HepG2 (cell line): ENCODE measurements around the gene GPATCH4. TPM values are rescaled to one million over a fixed set of nuclear protein-coding genes. Genes with fewer than 3 reads are reported as not detected.

Experiments
- ATF1 ChIP-seq: IDR thresholded peaks from 2 replicates; pipeline ENCODE4 v1.6.1; 2016; ENCODE audit warnings: mild to moderate bottlenecking, control low read depth
- GTF3A ChIP-seq: sonication (generic); formaldehyde crosslinking; conservative IDR thresholded peaks from 2 replicates; pipeline ENCODE4 v1.4.0; 2020; ENCODE audit warnings: mild to moderate bottlenecking, missing genetic modification reagents
- LCORL ChIP-seq, 2 experiments: fragments of 450-650 bp in 1 of 2; sonication (generic) in 1 of 2; formaldehyde crosslinking in 1 of 2; IDR thresholded peaks; 2 replicates each; pipeline versions ENCODE4 v1.5.0 to v1.6.1; 2017 to 2020; ENCODE audit warnings: antibody characterized with exemption in 1 of 2, missing genetic modification reagents in 1 of 2
- MAFK ChIP-seq, 2 experiments: IDR thresholded peaks in 1 of 2; conservative IDR thresholded peaks in 1 of 2; 2 replicates each; pipeline ENCODE4 v1.6.1; 2011; ENCODE audit warnings: improper control_type of control experiment in 2 of 2, low read length in 2 of 2
- POLR2AphosphoS5 ChIP-seq: IDR thresholded peaks from 2 replicates; pipeline ENCODE4 v1.6.1; 2012; ENCODE audit warnings: low read depth, low read length
- RAD51 ChIP-seq: fragments of 450-650 bp; IDR thresholded peaks from 2 replicates; pipeline ENCODE4 v1.6.1; 2016; ENCODE audit warnings: borderline replicate concordance
- SNAPC2 ChIP-seq: sonication (generic); formaldehyde crosslinking; IDR thresholded peaks from 2 replicates; pipeline ENCODE4 v1.8.1; 2022; ENCODE audit warnings: mild to moderate bottlenecking, missing genetic modification reagents
- TBX2 ChIP-seq: sonication (generic); formaldehyde crosslinking; IDR thresholded peaks from 2 replicates; pipeline ENCODE4 v1.5.0; 2020; ENCODE audit warnings: missing genetic modification reagents, mild to moderate bottlenecking, borderline replicate concordance
- ZC3H4 ChIP-seq: sonication (generic); formaldehyde crosslinking; IDR thresholded peaks from 2 replicates; pipeline ENCODE4 v1.4.0; 2020; ENCODE audit warnings: missing genetic modification reagents, borderline replicate concordance
- ZFP36L2 ChIP-seq: sonication (generic); formaldehyde crosslinking; IDR thresholded peaks from 2 replicates; pipeline ENCODE4 v1.4.0; 2020; ENCODE audit warnings: missing genetic modification reagents
- ZNF605 ChIP-seq: sonication (generic); formaldehyde crosslinking; IDR thresholded peaks from 2 replicates; pipeline ENCODE4 v1.8.0; 2022; ENCODE audit warnings: mild to moderate bottlenecking, missing genetic modification reagents
- ZNF619 ChIP-seq: sonication (generic); formaldehyde crosslinking; IDR thresholded peaks from 2 replicates; pipeline ENCODE4 v1.4.0; 2020; ENCODE audit warnings: mild to moderate bottlenecking, missing genetic modification reagents
- ZSCAN30 ChIP-seq: sonication (generic); formaldehyde crosslinking; IDR thresholded peaks from 2 replicates; pipeline ENCODE4 v1.5.0; 2020; ENCODE audit warnings: mild to moderate bottlenecking, missing genetic modification reagents
- polyA plus RNA-seq, 8 experiments: library from polyadenylated mRNA; depleted of rRNA in 3 of 8; stranded (reverse) in 7 of 8; unstranded in 1 of 8; fragments of >200 nt; fragmentation: Illumina TruSeq in 4 of 8; extraction: Trizol in 4 of 8; gene quantifications; 2 replicates each; pipeline versions ENCODE4 v1.2.1 to v1.2.3, GENCODE V29; 2011 to 2016; ENCODE audit warnings: low read depth in 4 of 8, missing spikeins in 1 of 8, mixed read lengths in 1 of 8; ENCODE audit not compliant: insufficient read depth in 1 of 8
- total RNA-seq, 5 experiments: library from RNA; depleted of rRNA; stranded (reverse); fragments of >200 nt; fragmentation: Illumina TruSeq; extraction: Trizol; gene quantifications; 2 replicates each; pipeline ENCODE4 v1.2.3, GENCODE V29; 2016; ENCODE audit warnings: low read depth in 1 of 5
- TF ChIP-seq, protein P1 (sequence below): sonication (generic); formaldehyde crosslinking; IDR thresholded peaks from 2 replicates; pipeline ENCODE4 v1.4.0; 2020; ENCODE audit warnings: mild to moderate bottlenecking, missing genetic modification reagents
- TF ChIP-seq, protein P2 (sequence below): sonication (generic); formaldehyde crosslinking; IDR thresholded peaks from 2 replicates; pipeline ENCODE4 v1.4.0; 2020; ENCODE audit warnings: missing genetic modification reagents
- TF ChIP-seq, protein P3 (sequence below): sonication (generic); formaldehyde crosslinking; IDR thresholded peaks from 2 replicates; pipeline ENCODE4 v1.8.1; 2023; ENCODE audit warnings: missing genetic modification reagents, inconsistent platforms, borderline replicate concordance

GPATCH4 gene
- total and polyA plus RNA-seq, 2 of the 13 experiments (the other 11 are each of a cell fraction or from before 2014, with no cell fraction given) = 19.2 to 37.9 TPM

DNA sequence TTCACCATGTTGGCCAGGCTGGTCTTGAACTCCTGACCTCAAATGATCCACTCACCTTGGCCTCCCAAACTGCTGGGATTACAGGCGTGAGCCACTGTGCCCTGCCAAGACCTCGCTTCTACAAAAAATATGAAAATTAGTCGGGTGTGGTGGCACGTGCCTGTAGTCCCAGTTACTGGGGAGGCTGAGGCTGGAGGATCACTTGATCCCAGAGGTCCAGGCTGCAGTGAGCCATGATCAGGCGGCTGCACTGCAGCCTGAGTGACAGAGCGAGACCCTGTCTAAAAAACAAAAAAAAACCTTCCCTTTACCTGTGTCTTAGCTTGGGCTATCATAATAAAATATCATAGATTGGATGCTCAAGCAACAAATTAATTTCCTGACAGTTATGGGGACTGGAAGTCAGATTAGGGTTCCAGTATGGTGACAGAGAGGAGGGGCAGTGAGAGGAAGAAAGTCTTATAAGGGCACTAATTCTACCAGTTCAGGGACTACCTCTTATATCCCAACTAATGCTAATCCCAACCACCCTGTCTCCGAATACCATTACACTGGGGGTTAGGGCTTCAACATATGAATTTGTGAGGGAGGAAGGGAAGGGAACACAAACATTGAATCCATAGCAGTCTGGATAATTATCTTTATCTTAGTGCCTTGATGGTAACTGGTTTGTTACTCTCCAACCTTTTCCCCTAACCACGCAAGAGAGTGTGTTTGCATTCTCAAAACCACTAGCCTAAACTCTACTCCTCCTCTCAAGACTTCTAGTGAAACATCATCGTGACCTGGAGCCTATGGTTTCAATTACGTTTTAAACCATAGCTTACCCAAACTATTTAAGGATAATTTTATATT is 10.7 kb downstream of the GPATCH4 start (continued):
- TF ChIP-seq, protein P1, sequence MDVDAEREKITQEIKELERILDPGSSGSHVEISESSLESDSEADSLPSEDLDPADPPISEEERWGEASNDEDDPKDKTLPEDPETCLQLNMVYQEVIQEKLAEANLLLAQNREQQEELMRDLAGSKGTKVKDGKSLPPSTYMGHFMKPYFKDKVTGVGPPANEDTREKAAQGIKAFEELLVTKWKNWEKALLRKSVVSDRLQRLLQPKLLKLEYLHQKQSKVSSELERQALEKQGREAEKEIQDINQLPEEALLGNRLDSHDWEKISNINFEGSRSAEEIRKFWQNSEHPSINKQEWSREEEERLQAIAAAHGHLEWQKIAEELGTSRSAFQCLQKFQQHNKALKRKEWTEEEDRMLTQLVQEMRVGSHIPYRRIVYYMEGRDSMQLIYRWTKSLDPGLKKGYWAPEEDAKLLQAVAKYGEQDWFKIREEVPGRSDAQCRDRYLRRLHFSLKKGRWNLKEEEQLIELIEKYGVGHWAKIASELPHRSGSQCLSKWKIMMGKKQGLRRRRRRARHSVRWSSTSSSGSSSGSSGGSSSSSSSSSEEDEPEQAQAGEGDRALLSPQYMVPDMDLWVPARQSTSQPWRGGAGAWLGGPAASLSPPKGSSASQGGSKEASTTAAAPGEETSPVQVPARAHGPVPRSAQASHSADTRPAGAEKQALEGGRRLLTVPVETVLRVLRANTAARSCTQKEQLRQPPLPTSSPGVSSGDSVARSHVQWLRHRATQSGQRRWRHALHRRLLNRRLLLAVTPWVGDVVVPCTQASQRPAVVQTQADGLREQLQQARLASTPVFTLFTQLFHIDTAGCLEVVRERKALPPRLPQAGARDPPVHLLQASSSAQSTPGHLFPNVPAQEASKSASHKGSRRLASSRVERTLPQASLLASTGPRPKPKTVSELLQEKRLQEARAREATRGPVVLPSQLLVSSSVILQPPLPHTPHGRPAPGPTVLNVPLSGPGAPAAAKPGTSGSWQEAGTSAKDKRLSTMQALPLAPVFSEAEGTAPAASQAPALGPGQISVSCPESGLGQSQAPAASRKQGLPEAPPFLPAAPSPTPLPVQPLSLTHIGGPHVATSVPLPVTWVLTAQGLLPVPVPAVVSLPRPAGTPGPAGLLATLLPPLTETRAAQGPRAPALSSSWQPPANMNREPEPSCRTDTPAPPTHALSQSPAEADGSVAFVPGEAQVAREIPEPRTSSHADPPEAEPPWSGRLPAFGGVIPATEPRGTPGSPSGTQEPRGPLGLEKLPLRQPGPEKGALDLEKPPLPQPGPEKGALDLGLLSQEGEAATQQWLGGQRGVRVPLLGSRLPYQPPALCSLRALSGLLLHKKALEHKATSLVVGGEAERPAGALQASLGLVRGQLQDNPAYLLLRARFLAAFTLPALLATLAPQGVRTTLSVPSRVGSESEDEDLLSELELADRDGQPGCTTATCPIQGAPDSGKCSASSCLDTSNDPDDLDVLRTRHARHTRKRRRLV (CRISPR knock-in tag) = peak; percentile 93
- TF ChIP-seq POLR2AphosphoS5 (peak; percentile 22; the same call in 1 of the 2 replicates), ZC3H4 (CRISPR knock-in tag) (no peak), LCORL (IDR thresholded peaks at IDR 0.05) (no peak), LCORL (CRISPR knock-in tag; IDR thresholded peaks at IDR 0.05) (no peak), ZNF605 (CRISPR knock-in tag) (no peak), TBX2 (CRISPR knock-in tag) (0 out of 2 replicates have a peak, but pooled peaks have one; percentile 23), ZNF619 (no peak), SNAPC2 (CRISPR knock-in tag) (peak; percentile 78), ZFP36L2 (CRISPR knock-in tag) (no peak), ZSCAN30 (CRISPR knock-in tag) (no peak), ATF1 (0 out of 2 replicates have a peak, but pooled peaks have one; percentile 36), MAFK (conservative IDR thresholded peaks at IDR 0.05 in 1 of 2, IDR thresholded peaks at IDR 0.05 in 1 of 2; ENCODE audit: low read length in 2 of 2) (no peak), GTF3A (CRISPR knock-in tag) (0 out of 2 replicates have a peak, but pooled peaks have one; percentile 18), RAD51 (no peak)
- TF ChIP-seq, protein P2, sequence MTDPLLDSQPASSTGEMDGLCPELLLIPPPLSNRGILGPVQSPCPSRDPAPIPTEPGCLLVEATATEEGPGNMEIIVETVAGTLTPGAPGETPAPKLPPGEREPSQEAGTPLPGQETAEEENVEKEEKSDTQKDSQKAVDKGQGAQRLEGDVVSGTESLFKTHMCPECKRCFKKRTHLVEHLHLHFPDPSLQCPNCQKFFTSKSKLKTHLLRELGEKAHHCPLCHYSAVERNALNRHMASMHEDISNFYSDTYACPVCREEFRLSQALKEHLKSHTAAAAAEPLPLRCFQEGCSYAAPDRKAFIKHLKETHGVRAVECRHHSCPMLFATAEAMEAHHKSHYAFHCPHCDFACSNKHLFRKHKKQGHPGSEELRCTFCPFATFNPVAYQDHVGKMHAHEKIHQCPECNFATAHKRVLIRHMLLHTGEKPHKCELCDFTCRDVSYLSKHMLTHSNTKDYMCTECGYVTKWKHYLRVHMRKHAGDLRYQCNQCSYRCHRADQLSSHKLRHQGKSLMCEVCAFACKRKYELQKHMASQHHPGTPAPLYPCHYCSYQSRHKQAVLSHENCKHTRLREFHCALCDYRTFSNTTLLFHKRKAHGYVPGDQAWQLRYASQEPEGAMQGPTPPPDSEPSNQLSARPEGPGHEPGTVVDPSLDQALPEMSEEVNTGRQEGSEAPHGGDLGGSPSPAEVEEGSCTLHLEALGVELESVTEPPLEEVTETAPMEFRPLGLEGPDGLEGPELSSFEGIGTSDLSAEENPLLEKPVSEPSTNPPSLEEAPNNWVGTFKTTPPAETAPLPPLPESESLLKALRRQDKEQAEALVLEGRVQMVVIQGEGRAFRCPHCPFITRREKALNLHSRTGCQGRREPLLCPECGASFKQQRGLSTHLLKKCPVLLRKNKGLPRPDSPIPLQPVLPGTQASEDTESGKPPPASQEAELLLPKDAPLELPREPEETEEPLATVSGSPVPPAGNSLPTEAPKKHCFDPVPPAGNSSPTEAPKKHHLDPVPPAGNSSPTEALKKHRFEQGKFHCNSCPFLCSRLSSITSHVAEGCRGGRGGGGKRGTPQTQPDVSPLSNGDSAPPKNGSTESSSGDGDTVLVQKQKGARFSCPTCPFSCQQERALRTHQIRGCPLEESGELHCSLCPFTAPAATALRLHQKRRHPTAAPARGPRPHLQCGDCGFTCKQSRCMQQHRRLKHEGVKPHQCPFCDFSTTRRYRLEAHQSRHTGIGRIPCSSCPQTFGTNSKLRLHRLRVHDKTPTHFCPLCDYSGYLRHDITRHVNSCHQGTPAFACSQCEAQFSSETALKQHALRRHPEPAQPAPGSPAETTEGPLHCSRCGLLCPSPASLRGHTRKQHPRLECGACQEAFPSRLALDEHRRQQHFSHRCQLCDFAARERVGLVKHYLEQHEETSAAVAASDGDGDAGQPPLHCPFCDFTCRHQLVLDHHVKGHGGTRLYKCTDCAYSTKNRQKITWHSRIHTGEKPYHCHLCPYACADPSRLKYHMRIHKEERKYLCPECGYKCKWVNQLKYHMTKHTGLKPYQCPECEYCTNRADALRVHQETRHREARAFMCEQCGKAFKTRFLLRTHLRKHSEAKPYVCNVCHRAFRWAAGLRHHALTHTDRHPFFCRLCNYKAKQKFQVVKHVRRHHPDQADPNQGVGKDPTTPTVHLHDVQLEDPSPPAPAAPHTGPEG (CRISPR knock-in tag) = no peak
- TF ChIP-seq, protein P3, sequence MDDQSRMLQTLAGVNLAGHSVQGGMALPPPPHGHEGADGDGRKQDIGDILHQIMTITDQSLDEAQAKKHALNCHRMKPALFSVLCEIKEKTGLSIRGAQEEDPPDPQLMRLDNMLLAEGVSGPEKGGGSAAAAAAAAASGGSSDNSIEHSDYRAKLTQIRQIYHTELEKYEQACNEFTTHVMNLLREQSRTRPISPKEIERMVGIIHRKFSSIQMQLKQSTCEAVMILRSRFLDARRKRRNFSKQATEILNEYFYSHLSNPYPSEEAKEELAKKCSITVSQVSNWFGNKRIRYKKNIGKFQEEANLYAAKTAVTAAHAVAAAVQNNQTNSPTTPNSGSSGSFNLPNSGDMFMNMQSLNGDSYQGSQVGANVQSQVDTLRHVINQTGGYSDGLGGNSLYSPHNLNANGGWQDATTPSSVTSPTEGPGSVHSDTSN = no peak
